Measurements from ENCODE around the gene ADGRA1. TPM values are rescaled to one million over a fixed set of nuclear protein-coding genes. Genes with fewer than 3 reads are reported as not detected.

ADGRA1 gene
- total RNA-seq, 2 experiments from 2014 or later: not detected

DNA sequence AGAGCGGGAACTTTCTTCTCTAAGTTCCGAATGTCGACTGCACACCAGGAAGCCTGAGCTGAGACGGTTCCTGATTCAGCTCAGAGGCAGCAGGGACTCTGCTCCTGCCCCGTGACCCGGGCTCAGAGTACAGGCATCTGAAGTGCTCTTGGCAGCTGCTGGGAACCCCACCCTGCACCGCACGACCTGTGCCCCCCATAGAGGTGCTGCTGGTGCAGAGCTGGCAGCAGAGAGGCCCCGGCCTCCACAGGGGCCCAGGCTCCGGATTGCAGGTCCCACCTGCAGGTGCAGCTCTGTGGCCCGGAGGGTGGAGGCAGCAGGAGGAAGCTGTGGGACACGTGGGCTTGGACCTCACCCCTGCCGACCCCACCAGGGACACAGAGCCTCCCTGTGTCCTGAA is 39.5 kb upstream of the ADGRA1 start:
- CTCF ChIA-PET (ENCODE audit: unreplicated experiment): no interaction called here
- POLR2A ChIA-PET: no interaction called here

DNA sequence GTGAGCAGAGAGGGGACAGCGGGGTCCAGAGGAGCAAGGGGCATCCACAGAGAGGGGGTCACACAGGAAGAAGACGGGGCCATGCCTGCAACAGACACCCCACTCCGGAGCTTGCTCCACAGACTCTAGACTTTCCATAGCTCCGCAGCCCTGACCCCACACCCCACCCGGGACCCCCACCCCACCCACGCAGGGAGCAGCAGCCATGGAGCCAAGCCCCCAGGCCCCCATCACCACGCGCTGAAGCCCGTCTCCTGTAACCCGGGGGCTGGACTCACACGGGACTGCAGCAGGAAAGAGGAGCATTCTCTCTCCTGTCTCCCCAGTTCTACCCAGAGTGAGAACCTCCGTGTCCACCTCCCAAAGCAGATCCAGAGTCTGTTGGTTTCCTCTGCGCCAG is 38.8 kb upstream of the ADGRA1 start:
- Histone ChIP-seq H3K4me3 (ENCODE audit: low read depth, low read length, poor library complexity, severe bottlenecking) (no peak overlapping the region), H4K20me1 (ENCODE audit: insufficient read depth, low read length) (no peaks in the 10 kb centered on the region), H3K9me3 (ENCODE audit: low read length) (no peaks in the 10 kb centered on the region), H3K4me2 (ENCODE audit: low read length) (no peak overlapping the region), H3K36me3 (ENCODE audit: insufficient read depth, low read length) (no peaks in the 10 kb centered on the region), H3K27ac (ENCODE audit: low read depth, low read length, poor library complexity, severe bottlenecking) (no peak overlapping the region), H3K9me2 (ENCODE audit: insufficient read depth, low read length) (no peaks in the 10 kb centered on the region), H3K4me1 (ENCODE audit: insufficient read depth, low read length, poor library complexity, severe bottlenecking) (no peaks in the 10 kb centered on the region), H3K79me2 (ENCODE audit: insufficient read depth, low read depth, low read length) (no peaks in the 10 kb centered on the region), H2AFZ (ENCODE audit: low read length) (no peak overlapping the region)
- ChIA-PET POLR2A (no interaction called here), CTCF (ENCODE audit: unreplicated experiment) (no interaction called here)
- intact Hi-C loops (cut with micrococcal nuclease; ENCODE audit: unreplicated experiment): no loop called here
- no peak for TF ChIP-seq EZH2phosphoT487 (IDR thresholded peaks at IDR 0.05; ENCODE audit: borderline replicate concordance, low read depth, low read length)
- TF ChIP-seq, protein P1, sequence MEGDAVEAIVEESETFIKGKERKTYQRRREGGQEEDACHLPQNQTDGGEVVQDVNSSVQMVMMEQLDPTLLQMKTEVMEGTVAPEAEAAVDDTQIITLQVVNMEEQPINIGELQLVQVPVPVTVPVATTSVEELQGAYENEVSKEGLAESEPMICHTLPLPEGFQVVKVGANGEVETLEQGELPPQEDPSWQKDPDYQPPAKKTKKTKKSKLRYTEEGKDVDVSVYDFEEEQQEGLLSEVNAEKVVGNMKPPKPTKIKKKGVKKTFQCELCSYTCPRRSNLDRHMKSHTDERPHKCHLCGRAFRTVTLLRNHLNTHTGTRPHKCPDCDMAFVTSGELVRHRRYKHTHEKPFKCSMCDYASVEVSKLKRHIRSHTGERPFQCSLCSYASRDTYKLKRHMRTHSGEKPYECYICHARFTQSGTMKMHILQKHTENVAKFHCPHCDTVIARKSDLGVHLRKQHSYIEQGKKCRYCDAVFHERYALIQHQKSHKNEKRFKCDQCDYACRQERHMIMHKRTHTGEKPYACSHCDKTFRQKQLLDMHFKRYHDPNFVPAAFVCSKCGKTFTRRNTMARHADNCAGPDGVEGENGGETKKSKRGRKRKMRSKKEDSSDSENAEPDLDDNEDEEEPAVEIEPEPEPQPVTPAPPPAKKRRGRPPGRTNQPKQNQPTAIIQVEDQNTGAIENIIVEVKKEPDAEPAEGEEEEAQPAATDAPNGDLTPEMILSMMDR (conservative IDR thresholded peaks at IDR 0.05; ENCODE audit: low read length): no peak
- BruUV-seq (replicated peaks): no TSS peak
- DNase-seq (ENCODE audit: low spot score): no peak

More for the DNA sequence above, 39.5 kb upstream of the ADGRA1 start:
- Histone ChIP-seq H2AFZ (ENCODE audit: low read length) (no peak overlapping the region), H3K4me3 (ENCODE audit: low read depth, low read length, poor library complexity, severe bottlenecking) (no peak overlapping the region), H3K27ac (ENCODE audit: low read depth, low read length, poor library complexity, severe bottlenecking) (no peak overlapping the region), H3K4me1 (ENCODE audit: insufficient read depth, low read length, poor library complexity, severe bottlenecking) (no peaks in the 10 kb centered on the region), H4K20me1 (ENCODE audit: insufficient read depth, low read length) (no peaks in the 10 kb centered on the region), H3K9me3 (ENCODE audit: low read length) (no peaks in the 10 kb centered on the region), H3K79me2 (ENCODE audit: insufficient read depth, low read depth, low read length) (no peaks in the 10 kb centered on the region), H3K4me2 (ENCODE audit: low read length) (no peak overlapping the region), H3K36me3 (ENCODE audit: insufficient read depth, low read length) (no peaks in the 10 kb centered on the region), H3K9me2 (ENCODE audit: insufficient read depth, low read length) (no peaks in the 10 kb centered on the region)
- no TSS peak for BruUV-seq (replicated peaks)
- TF ChIP-seq, protein P1 (conservative IDR thresholded peaks at IDR 0.05; ENCODE audit: low read length): no peak
- no peak for DNase-seq (ENCODE audit: low spot score)
- intact Hi-C loops (cut with micrococcal nuclease; ENCODE audit: unreplicated experiment): no loop called here

DNA sequence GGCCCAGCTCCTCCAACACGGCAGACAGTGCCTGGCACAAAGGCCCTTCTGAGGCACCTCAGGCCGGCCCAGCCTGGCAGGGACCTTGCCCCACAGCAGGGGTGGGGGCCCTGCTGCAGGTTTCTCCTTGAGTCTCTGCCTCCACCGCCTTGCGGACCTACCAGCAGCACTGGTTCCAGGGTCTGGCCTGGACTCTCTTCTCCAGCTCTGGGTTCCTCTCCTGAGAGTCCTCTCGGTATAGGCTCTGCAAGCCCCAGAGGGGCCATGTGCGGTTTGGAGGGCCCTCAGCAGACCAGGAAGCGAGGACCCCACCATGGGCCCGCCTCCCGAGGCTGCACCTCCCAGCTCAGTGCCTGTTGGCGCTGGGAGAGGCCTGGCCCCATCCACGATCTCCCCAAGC is 38.1 kb upstream of the ADGRA1 start:
- TF ChIP-seq, protein P1 (conservative IDR thresholded peaks at IDR 0.05; ENCODE audit: low read length): no peak
- no peak for TF ChIP-seq EZH2phosphoT487 (IDR thresholded peaks at IDR 0.05; ENCODE audit: borderline replicate concordance, low read depth, low read length)
- no peaks in the 10 kb centered on the region for H3K9me2 ChIP-seq (ENCODE audit: insufficient read depth, low read length)
- ChIA-PET CTCF (ENCODE audit: unreplicated experiment) (no interaction called here), POLR2A (no interaction called here)
- no peak overlapping the region for H3K27ac ChIP-seq (ENCODE audit: low read depth, low read length, poor library complexity, severe bottlenecking)
- H3K4me3 ChIP-seq (ENCODE audit: low read depth, low read length, poor library complexity, severe bottlenecking): no peak overlapping the region
- intact Hi-C loops (cut with micrococcal nuclease; ENCODE audit: unreplicated experiment): no loop called here
- no peaks in the 10 kb centered on the region for H3K79me2 ChIP-seq (ENCODE audit: insufficient read depth, low read depth, low read length)
- no TSS peak for BruUV-seq (replicated peaks)
- no peak overlapping the region for H2AFZ ChIP-seq (ENCODE audit: low read length)
- DNase-seq (ENCODE audit: low spot score): no peak
- H3K4me1 ChIP-seq (ENCODE audit: insufficient read depth, low read length, poor library complexity, severe bottlenecking): no peaks in the 10 kb centered on the region
- no peaks in the 10 kb centered on the region for H4K20me1 ChIP-seq (ENCODE audit: insufficient read depth, low read length)
- H3K9me3 ChIP-seq (ENCODE audit: low read length): no peaks in the 10 kb centered on the region
- no peak overlapping the region for H3K4me2 ChIP-seq (ENCODE audit: low read length)
- H3K36me3 ChIP-seq (ENCODE audit: insufficient read depth, low read length): no peaks in the 10 kb centered on the region
